MM.1S (cell line): ENCODE results near the gene ST6GALNAC6.

ENCODE experiments used
- DNase-seq: peaks from one replicate; pipeline ENCODE4 v3.0.0-alpha.2; 2015
- H2AFZ ChIP-seq: fragments of 300-600 bp; sonication (generic); 2 replicates; pipeline ENCODE4 v1.6.0; 2016; ENCODE audit warnings: antibody characterized with exemption, low read length
- H3F3A ChIP-seq: fragments of 300-600 bp; sonication (generic); 2 replicates; pipeline ENCODE4 v1.6.1; 2016; ENCODE audit warnings: mild to moderate bottlenecking, antibody characterized with exemption, low read length, moderate library complexity, mixed read lengths; ENCODE audit not compliant: insufficient read depth
- H3K27ac ChIP-seq: fragments of 300-600 bp; sonication (generic); 2 replicates; pipeline ENCODE4 v1.5.1; 2016; ENCODE audit warnings: mild to moderate bottlenecking, low read length
- H3K27me3 ChIP-seq: fragments of 300-600 bp; sonication (generic); replicated peaks from 2 replicates; pipeline ENCODE4 v1.6.0; 2016; ENCODE audit warnings: low read length; ENCODE audit not compliant: insufficient read depth
- H3K36me3 ChIP-seq: fragments of 300-600 bp; sonication (generic); replicated peaks from 2 replicates; pipeline ENCODE4 v1.6.1; 2016; ENCODE audit warnings: mild to moderate bottlenecking, low read length, mixed read lengths; ENCODE audit not compliant: insufficient read depth
- H3K4me1 ChIP-seq: fragments of 300-600 bp; sonication (generic); 2 replicates; pipeline ENCODE4 v1.6.1; 2016; ENCODE audit warnings: low read length, mixed read lengths
- H3K4me2 ChIP-seq: fragments of 300-600 bp; sonication (generic); 2 replicates; pipeline ENCODE4 v1.6.0; 2016; ENCODE audit warnings: low read depth, low read length
- H3K4me3 ChIP-seq: fragments of 300-600 bp; sonication (generic); 2 replicates; pipeline ENCODE4 v1.5.1; 2016; ENCODE audit warnings: low read length, mixed read lengths
- H3K79me2 ChIP-seq: fragments of 300-600 bp; sonication (generic); 2 replicates; pipeline ENCODE4 v1.6.1; 2016; ENCODE audit warnings: mixed run types, low read length, mixed read lengths
- H3K9ac ChIP-seq: fragments of 300-600 bp; sonication (generic); 2 replicates; pipeline ENCODE4 v1.6.1; 2016; ENCODE audit warnings: low read length, mixed read lengths
- H3K9me2 ChIP-seq: fragments of 300-600 bp; sonication (generic); replicated peaks from 2 replicates; pipeline ENCODE4 v1.6.1; 2016; ENCODE audit warnings: mild to moderate bottlenecking, low read length, mixed read lengths; ENCODE audit not compliant: insufficient read depth
- H3K9me3 ChIP-seq: fragments of 300-600 bp; sonication (generic); replicated peaks from 2 replicates; pipeline ENCODE4 v1.6.1; 2016; ENCODE audit warnings: mild to moderate bottlenecking, low read length, mixed read lengths; ENCODE audit not compliant: insufficient read depth
- H4K20me1 ChIP-seq: fragments of 300-600 bp; sonication (generic); 2 replicates; pipeline ENCODE4 v1.6.1; 2016; ENCODE audit warnings: mild to moderate bottlenecking, low read length, moderate library complexity, mixed read lengths; ENCODE audit not compliant: insufficient read depth
- CTCF ChIP-seq: fragments of 300-600 bp; sonication (generic); IDR thresholded peaks from 2 replicates; pipeline ENCODE4 v1.5.1; 2016; ENCODE audit warnings: antibody characterized with exemption, low read length, mixed read lengths
- EZH2 ChIP-seq: fragments of 300-600 bp; sonication (generic); optimal IDR thresholded peaks from 2 replicates; pipeline ENCODE3; 2017; ENCODE audit warnings: low read depth, mild to moderate bottlenecking, antibody characterized with exemption, low read length, mixed read lengths
- EZH2phosphoT487 ChIP-seq: fragments of 300-600 bp; sonication (generic); IDR thresholded peaks from 2 replicates; pipeline ENCODE4 v1.6.1; 2018; ENCODE audit warnings: antibody characterized with exemption, low read length

Gene ST6GALNAC6

GRCh38 chr9:127835991-127836516, 63.3 kb downstream of the ST6GALNAC6 start:
- Histone ChIP-seq H4K20me1 (no peaks in the 10 kb centered on the region), H3K9me3 (no peaks in the 10 kb centered on the region), H3K4me2 (no peak overlapping the region), H3F3A (no peaks in the 10 kb centered on the region), H2AFZ (no peak overlapping the region), H3K4me3 (no peak overlapping the region), H3K36me3 (no peaks in the 10 kb centered on the region), H3K27me3 (0 out of 2 replicates have a peak, but pooled peaks cover 10% of the 10 kb centered on the region), H3K79me2 (no peaks in the 10 kb centered on the region), H3K27ac (no peak overlapping the region), H3K4me1 (no peaks in the 10 kb centered on the region), H3K9ac (no peak overlapping the region), H3K9me2 (no peaks in the 10 kb centered on the region)
- no peak for DNase-seq
- TF ChIP-seq EZH2phosphoT487 (no peak), CTCF (no peak), EZH2 (no peak)
